ENCODE results near the gene B3GNT3. TPM values are rescaled to one million over a fixed set of nuclear protein-coding genes. Genes with fewer than 3 reads are reported as not detected.

The B3GNT3 gene
- total RNA-seq, 1 donor = not detected

DNA sequence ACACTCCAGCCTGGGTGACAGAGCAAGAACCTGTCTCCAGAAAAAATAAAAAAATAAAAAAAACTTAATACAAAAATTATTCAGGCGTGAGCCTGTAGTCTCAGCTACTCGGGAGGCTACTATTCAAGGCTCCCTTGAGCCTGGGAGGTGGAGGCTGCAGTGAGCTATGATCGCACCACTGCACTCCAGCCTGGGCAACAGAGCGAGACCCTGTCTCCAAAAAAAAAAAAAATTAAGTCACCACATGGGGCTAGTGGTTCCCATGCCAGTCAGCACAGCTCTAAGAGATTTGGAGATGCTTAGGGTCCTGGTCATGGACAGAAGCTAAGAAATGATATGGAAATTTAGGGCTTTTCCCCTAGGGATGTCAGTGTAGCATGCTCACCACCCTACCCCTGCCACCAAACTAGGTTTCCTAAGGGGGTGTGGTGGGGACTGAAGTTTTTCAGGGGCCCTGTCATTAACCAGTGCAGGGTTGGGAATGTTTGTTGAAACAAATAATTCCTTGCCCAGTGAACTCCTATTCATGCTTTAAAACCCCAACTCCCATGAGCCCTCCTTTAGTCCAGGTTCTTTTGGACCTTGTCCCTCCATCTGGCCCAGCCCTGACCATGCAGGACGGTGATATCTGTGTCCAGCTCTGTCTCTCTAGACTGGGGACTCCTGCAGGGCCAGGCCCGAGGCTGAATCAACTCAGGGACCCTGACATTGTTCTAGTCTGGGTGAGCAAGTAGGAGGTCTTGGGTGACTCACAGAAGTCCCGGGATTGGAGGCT lies 41.9 kb upstream of the B3GNT3 start:
- DNase-seq (ENCODE audit: low read depth) = no peak
- TF ChIP-seq, protein P1, sequence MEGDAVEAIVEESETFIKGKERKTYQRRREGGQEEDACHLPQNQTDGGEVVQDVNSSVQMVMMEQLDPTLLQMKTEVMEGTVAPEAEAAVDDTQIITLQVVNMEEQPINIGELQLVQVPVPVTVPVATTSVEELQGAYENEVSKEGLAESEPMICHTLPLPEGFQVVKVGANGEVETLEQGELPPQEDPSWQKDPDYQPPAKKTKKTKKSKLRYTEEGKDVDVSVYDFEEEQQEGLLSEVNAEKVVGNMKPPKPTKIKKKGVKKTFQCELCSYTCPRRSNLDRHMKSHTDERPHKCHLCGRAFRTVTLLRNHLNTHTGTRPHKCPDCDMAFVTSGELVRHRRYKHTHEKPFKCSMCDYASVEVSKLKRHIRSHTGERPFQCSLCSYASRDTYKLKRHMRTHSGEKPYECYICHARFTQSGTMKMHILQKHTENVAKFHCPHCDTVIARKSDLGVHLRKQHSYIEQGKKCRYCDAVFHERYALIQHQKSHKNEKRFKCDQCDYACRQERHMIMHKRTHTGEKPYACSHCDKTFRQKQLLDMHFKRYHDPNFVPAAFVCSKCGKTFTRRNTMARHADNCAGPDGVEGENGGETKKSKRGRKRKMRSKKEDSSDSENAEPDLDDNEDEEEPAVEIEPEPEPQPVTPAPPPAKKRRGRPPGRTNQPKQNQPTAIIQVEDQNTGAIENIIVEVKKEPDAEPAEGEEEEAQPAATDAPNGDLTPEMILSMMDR (IDR thresholded peaks at IDR 0.05; ENCODE audit: insufficient read depth, low read length) = no peak
- no peak overlapping the region for H3K4me3 ChIP-seq (ENCODE audit: low read depth, low read length)

DNA sequence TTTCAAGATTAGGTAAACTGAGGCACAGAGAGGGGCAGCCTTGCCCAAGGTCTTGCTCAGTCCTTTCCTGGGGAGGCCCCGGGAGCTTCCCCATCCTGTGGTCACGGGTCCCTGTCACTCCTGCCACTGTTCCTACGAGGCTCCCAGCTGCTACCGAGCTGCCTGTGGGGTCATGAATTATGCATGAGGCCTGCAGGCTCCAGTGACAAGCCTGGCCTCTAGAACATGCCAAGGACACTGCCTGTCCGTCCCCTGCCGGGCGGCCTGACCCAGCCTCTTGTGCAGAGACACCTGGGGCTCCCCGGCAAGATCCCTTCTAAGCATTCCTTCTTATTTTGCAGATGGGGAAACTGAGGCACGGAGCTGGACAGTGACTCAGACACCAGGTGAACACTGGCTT lies 41.0 kb upstream of the B3GNT3 start:
- TF ChIP-seq, protein P1 (IDR thresholded peaks at IDR 0.05; ENCODE audit: insufficient read depth, low read length) = no peak
- no peak for DNase-seq (ENCODE audit: low read depth)
- no peak overlapping the region for H3K4me3 ChIP-seq (ENCODE audit: low read depth, low read length)

DNA sequence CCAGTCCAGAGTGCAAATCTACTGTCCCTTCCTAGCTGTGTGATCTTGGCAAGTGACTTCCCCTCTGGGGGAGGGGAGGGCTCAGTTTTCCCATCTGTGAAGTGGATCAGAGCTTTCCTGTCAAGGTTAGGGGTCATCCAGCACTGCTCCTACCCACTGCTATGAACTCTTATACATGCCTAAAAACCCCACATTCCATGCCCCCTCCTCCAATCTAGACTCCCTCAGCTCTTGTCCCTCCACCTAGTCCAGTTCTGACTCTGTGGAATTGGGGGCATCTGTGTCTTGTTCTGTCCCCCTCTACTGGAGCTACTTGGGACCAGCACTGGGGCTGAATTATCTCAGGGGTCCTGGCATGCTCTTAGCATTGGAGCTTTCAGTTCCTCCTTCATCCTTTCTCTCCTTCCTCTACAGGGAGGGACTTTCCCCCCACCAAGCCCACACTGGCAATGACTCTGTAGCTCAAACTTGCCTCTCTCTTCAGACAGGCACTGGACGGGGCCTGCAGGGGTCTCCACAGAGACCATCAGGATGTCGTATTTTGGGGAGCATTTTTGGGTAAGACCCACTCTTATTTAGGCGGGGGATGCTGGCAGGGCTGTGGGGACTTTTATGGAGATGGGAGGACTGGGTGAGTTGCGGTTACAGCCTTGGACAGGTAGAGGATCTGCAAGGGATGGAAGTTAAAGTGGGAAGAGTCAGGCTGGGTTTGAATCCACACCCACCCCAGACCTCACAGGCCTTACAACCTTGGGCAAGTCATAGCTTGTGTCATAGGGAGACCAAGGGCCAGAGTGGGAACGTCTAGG lies 40.1 kb upstream of the B3GNT3 start:
- no peak overlapping the region for H3K4me3 ChIP-seq (ENCODE audit: low read depth, low read length)
- TF ChIP-seq, protein P1 (IDR thresholded peaks at IDR 0.05; ENCODE audit: insufficient read depth, low read length) = no peak
- no peak for DNase-seq (ENCODE audit: low read depth)

DNA sequence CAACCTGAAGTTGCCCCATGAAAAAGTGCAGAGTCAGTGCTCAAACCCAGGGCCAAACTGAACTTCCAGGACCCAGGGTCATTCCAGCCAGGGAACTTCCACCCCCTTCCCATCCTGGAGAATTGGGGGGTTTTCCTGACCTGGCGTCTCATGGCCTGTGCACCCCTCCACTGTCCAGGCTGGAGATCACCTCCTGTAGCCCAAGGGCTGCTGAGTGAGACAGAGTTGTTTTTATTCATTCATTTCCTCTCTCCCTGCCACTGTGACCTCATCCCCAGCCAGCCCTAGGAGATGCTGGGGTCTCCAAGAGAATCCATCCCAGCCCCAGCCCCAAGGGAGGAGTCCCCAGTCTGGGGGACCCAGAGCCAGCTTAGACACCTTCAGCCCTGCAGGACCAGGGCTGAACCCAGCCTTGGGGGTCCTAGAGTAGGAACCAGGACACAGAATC lies 39.5 kb upstream of the B3GNT3 start:
- H3K4me3 ChIP-seq (ENCODE audit: low read depth, low read length) = no peak overlapping the region
- TF ChIP-seq, protein P1 (IDR thresholded peaks at IDR 0.05; ENCODE audit: insufficient read depth, low read length) = no peak
- no peak for DNase-seq (ENCODE audit: low read depth)

DNA sequence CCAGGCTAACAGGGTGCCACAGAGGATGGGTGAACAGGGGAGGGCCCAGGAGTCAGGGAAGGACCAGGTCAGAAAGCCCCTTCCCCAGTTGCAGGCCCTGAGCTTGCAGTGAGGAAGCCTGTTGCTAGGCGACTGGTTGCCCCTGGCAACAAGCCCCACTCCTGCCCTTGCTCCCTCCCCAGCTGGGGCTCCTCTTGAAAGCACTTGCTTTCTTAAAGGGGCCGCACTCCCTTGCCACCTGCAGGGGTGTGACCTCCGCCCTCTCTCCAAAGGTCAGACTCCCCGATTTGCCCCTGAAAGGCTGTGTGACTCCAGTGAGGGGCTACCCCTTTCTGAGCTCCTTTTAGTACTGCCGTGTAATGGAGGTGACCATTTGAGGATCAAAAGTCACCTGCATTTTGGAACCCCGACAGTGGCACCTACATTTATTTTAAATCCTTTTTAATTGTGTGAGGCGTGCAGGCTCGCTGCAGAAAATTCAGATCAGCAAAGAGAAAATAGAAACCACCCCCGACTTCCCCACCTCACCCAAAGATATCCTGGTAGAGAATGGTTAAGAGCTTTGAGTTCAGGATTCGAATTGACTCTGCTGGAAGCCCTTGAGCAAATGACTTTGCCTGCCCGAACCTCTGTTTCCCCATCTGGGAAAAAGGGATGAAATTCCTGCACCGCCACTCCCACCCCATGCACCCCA lies 38.8 kb upstream of the B3GNT3 start:
- TF ChIP-seq, protein P1 (IDR thresholded peaks at IDR 0.05; ENCODE audit: insufficient read depth, low read length) = no peak
- DNase-seq (ENCODE audit: low read depth) = peak; percentile 37
- no peak overlapping the region for H3K4me3 ChIP-seq (ENCODE audit: low read depth, low read length)

DNA sequence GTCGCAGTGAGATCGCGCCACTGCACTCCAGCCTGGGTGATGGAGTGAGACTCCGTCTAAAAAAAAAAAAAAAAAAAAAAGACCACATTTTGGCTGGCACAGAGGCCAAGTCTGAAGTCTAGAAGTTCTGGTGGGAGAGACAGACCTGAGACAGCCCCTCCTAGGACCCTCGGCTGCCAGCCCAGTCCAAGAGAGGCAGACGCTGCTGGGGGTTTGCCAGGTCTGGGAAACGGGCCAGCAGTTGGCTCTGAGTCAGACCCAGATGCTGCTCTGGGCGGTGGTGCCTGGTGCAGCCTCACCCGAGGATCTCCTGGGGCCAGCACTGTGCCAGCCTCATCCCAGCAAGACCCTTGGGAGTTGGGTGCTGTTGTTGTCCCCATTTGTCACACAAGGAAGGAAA lies 37.8 kb upstream of the B3GNT3 start:
- no peak overlapping the region for H3K4me3 ChIP-seq (ENCODE audit: low read depth, low read length)
- DNase-seq (ENCODE audit: low read depth) = peak; percentile 47
- TF ChIP-seq, protein P1 (IDR thresholded peaks at IDR 0.05; ENCODE audit: insufficient read depth, low read length) = no peak

Data from fibroblast of the aortic adventitia (primary cell).